ENCODE data around the gene ATG16L2.

ATG16L2 gene

DNA sequence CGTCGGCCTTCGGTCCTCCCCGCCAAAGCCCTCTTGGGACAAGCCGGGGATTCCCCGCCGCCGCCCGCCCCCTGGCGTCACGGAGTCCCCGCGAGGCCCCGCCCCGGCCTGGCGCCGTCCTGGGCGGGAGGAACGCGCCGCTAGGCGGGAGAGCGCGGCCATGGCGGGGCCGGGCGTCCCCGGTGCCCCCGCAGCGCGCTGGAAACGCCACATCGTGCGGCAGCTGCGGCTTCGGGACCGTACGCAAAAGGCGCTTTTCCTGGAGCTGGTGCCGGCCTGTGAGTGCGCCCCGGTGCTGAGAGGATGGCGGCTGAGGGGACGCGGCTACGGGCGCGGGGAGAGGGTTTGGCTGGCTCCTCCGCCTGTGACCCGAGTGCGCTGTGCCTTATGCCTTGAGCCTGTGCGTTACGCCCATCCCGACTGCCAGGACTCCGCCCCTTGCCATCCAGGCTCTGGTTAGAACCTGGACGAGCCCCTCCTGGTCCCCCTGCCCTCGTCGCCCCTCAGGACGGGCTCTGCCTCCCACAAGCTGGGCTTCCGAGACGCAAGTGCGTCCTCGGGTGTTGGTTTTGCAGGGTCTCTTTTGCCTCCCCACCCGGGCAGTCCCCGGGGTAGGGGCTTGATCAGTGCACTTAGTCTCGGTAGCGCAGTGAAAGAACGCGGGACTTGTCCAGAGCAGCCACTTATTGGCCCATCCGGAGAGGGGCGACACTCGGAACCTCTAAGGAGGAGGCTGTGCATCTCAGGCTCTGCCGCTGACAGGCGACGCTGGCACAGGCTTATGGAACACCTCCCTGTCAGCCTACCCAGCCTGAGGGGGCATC, at the start of gene ATG16L2:
ATG16L2 (plus strand) TSS at position 126 of the 824 bp plus-strand sequence; CDS start at position 161, 35 bp downstream.
- peak; percentile 83 for DNase-seq

- DNase-seq: peak; percentile 56
These were observed 49.7 kb upstream of the ATG16L2 start for GRCh38 chr11:72764503-72764902.

- peak; percentile 6 for DNase-seq
These were observed 47.9 kb upstream of the ATG16L2 start for GRCh38 chr11:72766152-72766902.

GRCh38 chr11:72767203-72768062, 46.8 kb upstream of the ATG16L2 start:
- peak; percentile 79 for DNase-seq

DNA sequence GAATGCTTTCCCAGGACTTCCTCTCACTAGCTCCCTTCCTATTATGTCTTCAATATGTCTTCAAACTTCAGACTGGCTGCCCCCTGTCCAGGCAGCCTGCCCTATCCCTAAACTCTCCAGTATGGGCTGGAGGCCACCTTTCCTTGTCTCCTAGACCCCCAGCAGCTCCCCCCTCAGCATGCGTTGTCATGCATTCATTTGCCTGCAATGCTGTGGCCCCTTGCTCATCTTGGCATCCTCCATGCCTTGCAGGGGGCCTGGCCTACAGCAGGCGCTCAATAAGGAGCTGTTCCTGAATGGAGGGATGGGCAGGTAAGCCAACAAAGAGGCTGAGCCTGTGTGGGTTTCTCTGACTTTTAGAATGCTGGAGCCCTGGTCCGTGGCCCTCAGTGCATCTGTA, 45.6 kb upstream of the ATG16L2 start:
- no peak for DNase-seq

GRCh38 chr11:72769680-72770079, 44.5 kb upstream of the ATG16L2 start:
- DNase-seq: no peak

GRCh38 chr11:72770799-72771198, 43.4 kb upstream of the ATG16L2 start:
- no peak for DNase-seq

GRCh38 chr11:72771507-72771906, 42.7 kb upstream of the ATG16L2 start:
- no peak for DNase-seq

GRCh38 chr11:72772059-72772458, 42.2 kb upstream of the ATG16L2 start:
- no peak for DNase-seq

DNA sequence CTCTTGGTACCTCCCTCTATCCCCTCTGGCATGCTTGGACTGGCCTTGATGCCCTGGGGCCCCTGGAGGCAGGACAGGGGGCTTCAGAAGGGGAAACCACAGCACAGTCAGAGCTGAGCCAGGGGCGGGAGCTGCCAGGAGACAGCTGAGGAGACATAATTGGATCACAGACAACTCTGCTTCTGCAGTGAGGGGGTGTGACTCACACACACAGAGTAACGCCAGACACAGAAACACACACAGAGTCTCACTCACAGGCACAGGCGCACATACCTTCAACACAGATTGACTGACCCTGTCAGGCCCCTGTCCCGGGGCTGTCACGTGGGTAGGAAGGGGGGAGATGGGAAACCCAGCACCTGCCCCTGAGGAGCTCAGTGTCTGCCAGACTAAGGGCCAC, 40.9 kb upstream of the ATG16L2 start:
- peak; percentile 90 for DNase-seq

GRCh38 chr11:72773696-72774095, 40.5 kb upstream of the ATG16L2 start:
- DNase-seq: no peak

- peak; percentile 14 for DNase-seq
These were observed 39.7 kb upstream of the ATG16L2 start for GRCh38 chr11:72774499-72774898.

- no peak for DNase-seq
These were observed 38.7 kb upstream of the ATG16L2 start for GRCh38 chr11:72775288-72776110.

DNA sequence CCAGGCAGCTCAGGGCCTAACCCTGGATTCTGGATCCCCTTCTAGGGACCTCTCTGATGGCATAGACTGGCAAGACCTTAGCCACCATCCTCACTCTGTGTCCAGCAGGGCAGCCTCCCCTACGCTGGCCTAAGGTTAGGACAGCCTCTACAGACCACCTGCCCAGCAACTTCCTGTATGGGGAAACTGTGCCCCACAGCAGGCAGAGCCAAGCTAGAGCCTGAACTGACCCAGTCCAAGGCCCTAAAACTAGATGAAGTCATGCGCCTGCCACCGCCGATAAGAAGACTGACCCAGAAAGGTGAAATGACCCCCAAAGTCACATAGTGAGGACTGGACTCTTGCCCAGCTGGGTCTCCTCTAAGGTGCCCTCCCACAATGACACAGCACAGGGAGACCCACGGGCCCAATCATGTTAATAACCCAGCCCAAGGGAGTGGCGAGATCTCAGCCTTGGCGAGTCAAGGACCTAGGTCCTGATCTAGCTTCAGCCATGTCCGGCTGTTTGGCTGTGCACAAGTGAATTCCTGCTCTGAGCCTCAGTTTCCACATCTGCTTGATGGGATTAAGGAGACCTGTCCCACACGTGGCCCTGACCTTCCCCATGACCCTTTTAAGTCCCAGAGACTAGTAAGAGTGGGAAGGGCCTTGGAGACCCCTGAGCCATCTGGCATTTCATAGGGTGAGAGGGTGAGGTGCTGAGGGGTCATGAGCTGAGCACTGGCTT, 37.9 kb upstream of the ATG16L2 start:
- no peak for DNase-seq

GRCh38 chr11:72776844-72777754, 37.1 kb upstream of the ATG16L2 start:
- no peak for DNase-seq

- no peak for DNase-seq
These were observed 36.4 kb upstream of the ATG16L2 start for GRCh38 chr11:72777755-72778278.

- peak; percentile 64 for DNase-seq
These were observed 35.4 kb upstream of the ATG16L2 start for GRCh38 chr11:72778535-72779494.

- no peak for DNase-seq
These were observed 34.6 kb upstream of the ATG16L2 start for GRCh38 chr11:72779495-72780128.

Data from NCI-H82 (cell line).